ENCODE data around the gene SLC35E1. TPM values are rescaled to one million over a fixed set of nuclear protein-coding genes. Genes with fewer than 3 reads are reported as not detected.

SLC35E1 gene
- total and polyA plus RNA-seq, 2 of the 13 experiments (the other 11 are each of a cell fraction or from before 2014, with no cell fraction given), result 21.2 to 46.5 TPM

DNA sequence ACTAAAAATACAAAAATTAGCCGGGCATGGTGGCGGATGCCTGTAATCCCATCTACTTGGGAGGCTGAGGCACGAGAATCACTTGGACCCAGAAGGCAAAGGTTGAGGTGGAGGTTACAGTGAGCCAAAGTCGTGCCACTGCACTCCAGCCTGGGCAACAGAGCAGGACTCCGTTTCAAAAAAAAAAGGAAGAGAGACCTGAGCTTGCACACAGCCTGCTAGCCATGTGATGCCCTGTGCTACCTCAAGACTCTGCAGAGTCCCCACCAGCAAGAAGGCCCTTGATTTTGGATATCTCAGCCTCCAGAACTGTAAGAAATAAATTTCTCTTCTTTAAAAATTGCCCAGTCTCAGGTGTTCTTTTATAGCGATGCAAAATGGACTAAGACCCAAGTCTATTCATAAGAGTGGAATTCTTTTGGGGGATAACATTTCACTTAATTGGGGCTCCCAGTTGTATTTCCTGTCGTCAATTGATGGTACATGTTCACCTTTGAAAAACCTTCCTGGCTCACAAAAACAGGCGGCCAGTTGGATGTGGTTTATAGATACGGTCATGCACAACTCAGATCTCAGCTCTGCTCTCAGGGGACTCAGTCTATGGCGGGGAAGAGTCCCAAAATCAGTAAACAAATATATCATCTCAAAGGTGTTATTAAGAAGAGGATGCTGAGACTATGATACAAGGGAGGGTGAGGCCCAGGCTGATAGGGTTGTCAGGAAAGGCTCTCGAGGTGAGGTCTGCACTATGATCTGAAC, 27.6 kb downstream of the SLC35E1 start:
- in situ Hi-C loops (cut with HindIII; ENCODE audit: extremely low pct_ligation_motif_present, low pct_unique_long_range_greater_than_20kb), result no loop called here
- Histone ChIP-seq H3K79me2 (ENCODE audit: insufficient read depth, low read length) (peaks cover 36% of the 10 kb centered on the region), H2AFZ (ENCODE audit: low read length) (no peak overlapping the region), H3K4me3 (replicated peaks in 1 of 3; ENCODE audit: insufficient read depth in 1 of 3, low read depth in 2 of 3, low read length in 3 of 3) (no peak overlapping the region), H3K27me3 (ENCODE audit: control insufficient read depth in 1 of 2, insufficient read depth in 2 of 2, low read length in 2 of 2) (no peaks in the 10 kb centered on the region; a peak in 1 of 5 replicates), H3K27ac (ENCODE audit: extremely low read length, insufficient read depth, low read length) (no peak overlapping the region), H3K4me1 (ENCODE audit: insufficient read depth, low read length) (peaks cover 28% of the 10 kb centered on the region), H4K20me1 (ENCODE audit: insufficient read depth, low read length) (peaks cover 9% of the 10 kb centered on the region), H3K4me2 (ENCODE audit: low read depth, low read length) (no peak overlapping the region), H3K9ac (ENCODE audit: insufficient read depth, low read depth, low read length) (no peak overlapping the region), H3K9me3 (ENCODE audit: low read length) (no peaks in the 10 kb centered on the region), H3K36me3 (replicated peaks in 1 of 2; ENCODE audit: control insufficient read depth in 1 of 2, insufficient read depth in 2 of 2, low read length in 2 of 2) (peaks cover 0 to 4% of the 10 kb centered on the region in 2 experiments; a peak in 2 of 5 replicates)
- WGBS (ENCODE audit: low lambda C conversion rate), result 92% methylated on average over 11 of the region's 11 CpGs
- BruUV-seq (replicated peaks), result no TSS peak
- POLR2A ChIA-PET, result no interaction called here
- intact Hi-C loops (cut with micrococcal nuclease; ENCODE audit: unreplicated experiment), result no loop called here
- CTCF ChIA-PET (ENCODE audit: low intra/inter-chr PET ratio, low total read pairs), result no interaction called here
- FAIRE-seq, result no peak
- DNase-seq (ENCODE audit: low spot score), result no peak
- TF ChIP-seq PHF8 (CRISPR knock-in tag; IDR thresholded peaks at IDR 0.05) (no peak), ZBTB44 (CRISPR knock-in tag; IDR thresholded peaks at IDR 0.05) (no peak), FOXP1 (IDR thresholded peaks at IDR 0.05) (no peak), FOXP1 (CRISPR knock-in tag; IDR thresholded peaks at IDR 0.05) (no peak), ZNF607 (CRISPR knock-in tag; IDR thresholded peaks at IDR 0.05; ENCODE audit: borderline replicate concordance) (no peak), CHD4 (IDR thresholded peaks at IDR 0.05; ENCODE audit: borderline replicate concordance, low read length) (no peak), PRPF4 (IDR thresholded peaks at IDR 0.05; ENCODE audit: low read depth, low read length, poor library complexity, severe bottlenecking) (no peak)
- TF ChIP-seq, protein P1, sequence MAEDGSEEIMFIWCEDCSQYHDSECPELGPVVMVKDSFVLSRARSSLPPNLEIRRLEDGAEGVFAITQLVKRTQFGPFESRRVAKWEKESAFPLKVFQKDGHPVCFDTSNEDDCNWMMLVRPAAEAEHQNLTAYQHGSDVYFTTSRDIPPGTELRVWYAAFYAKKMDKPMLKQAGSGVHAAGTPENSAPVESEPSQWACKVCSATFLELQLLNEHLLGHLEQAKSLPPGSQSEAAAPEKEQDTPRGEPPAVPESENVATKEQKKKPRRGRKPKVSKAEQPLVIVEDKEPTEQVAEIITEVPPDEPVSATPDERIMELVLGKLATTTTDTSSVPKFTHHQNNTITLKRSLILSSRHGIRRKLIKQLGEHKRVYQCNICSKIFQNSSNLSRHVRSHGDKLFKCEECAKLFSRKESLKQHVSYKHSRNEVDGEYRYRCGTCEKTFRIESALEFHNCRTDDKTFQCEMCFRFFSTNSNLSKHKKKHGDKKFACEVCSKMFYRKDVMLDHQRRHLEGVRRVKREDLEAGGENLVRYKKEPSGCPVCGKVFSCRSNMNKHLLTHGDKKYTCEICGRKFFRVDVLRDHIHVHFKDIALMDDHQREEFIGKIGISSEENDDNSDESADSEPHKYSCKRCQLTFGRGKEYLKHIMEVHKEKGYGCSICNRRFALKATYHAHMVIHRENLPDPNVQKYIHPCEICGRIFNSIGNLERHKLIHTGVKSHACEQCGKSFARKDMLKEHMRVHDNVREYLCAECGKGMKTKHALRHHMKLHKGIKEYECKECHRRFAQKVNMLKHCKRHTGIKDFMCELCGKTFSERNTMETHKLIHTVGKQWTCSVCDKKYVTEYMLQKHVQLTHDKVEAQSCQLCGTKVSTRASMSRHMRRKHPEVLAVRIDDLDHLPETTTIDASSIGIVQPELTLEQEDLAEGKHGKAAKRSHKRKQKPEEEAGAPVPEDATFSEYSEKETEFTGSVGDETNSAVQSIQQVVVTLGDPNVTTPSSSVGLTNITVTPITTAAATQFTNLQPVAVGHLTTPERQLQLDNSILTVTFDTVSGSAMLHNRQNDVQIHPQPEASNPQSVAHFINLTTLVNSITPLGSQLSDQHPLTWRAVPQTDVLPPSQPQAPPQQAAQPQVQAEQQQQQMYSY (CRISPR knock-in tag; IDR thresholded peaks at IDR 0.05), result no peak
- ATAC-seq, result no peak

All from HepG2 (cell line).